Activated CD4-positive, alpha-beta T cell treated with anti-CD3 and anti-CD28 coated beads for 36 hours (primary cell): ENCODE results near the gene ZWILCH. TPM values are rescaled to one million over a fixed set of nuclear protein-coding genes. Genes with fewer than 3 reads are reported as not detected.
"Not testable (repeated sequence)": the region's sequence is repeated elsewhere in the genome, so short reads cannot be mapped to it uniquely, and the experiment has no call there.

Experiments
- ATAC-seq: fragments of 200-7000 bp; cut with Tn5 transposase; one replicate; pipeline ENCODE4 v1.10.0; 2021; ENCODE audit warnings: mild to moderate bottlenecking, moderate library complexity
- CTCF ChIA-PET: fragments of 350-600 bp; sonication (Branson Sonifier 250); formaldehyde crosslinking; loops from one replicate; lab custom pipeline; 2021; ENCODE audit warnings: antibody characterized with exemption; lab: Charles Lee
- POLR2A ChIA-PET: fragments of 350-600 bp; sonication (Branson Sonifier 250); formaldehyde crosslinking; loops from one replicate; lab custom pipeline; 2021; ENCODE audit warnings: antibody characterized with exemption, inconsistent platforms; lab: Charles Lee
- DNase-seq: peaks from one replicate; pipeline ENCODE4 v3.0.0-alpha.2; 2020
- H3K27ac Mint-ChIP-seq: one replicate; pipeline ENCODE4 v1.8.0; 2021; ENCODE audit warnings: mixed read lengths
- H3K27me3 Mint-ChIP-seq: one replicate; pipeline ENCODE4 v1.8.0; 2021; ENCODE audit warnings: mixed read lengths
- H3K36me3 Mint-ChIP-seq: one replicate; pipeline ENCODE4 v1.8.0; 2021; ENCODE audit warnings: low read depth, mixed read lengths
- H3K4me1 Mint-ChIP-seq: one replicate; pipeline ENCODE4 v1.8.0; 2021; ENCODE audit warnings: mixed read lengths
- H3K4me3 Mint-ChIP-seq: one replicate; pipeline ENCODE4 v1.8.0; 2021; ENCODE audit warnings: mild to moderate bottlenecking, moderate library complexity, mixed read lengths
- H3K9me3 Mint-ChIP-seq: one replicate; pipeline ENCODE4 v1.8.0; 2021; ENCODE audit warnings: low read depth, mixed read lengths
- intact Hi-C, 2 experiments: fragments of 100-400 bp; cut with DNase I in 1 of 2; cut with micrococcal nuclease in 1 of 2; formaldehyde crosslinking; loops; one replicate each; pipeline versions ENCODE4 v1.14.2 to v1.15.1; 2022 to 2024; cut with DNase I, micrococcal nuclease
- total RNA-seq, 2 experiments: library from RNA; stranded (reverse); gene quantifications; one replicate each; pipeline ENCODE4 v1.2.3, GENCODE V29; 2021

Gene ZWILCH
- total RNA-seq, 2 experiments from 2014 or later: 27.4 to 31.1 TPM

DNA sequence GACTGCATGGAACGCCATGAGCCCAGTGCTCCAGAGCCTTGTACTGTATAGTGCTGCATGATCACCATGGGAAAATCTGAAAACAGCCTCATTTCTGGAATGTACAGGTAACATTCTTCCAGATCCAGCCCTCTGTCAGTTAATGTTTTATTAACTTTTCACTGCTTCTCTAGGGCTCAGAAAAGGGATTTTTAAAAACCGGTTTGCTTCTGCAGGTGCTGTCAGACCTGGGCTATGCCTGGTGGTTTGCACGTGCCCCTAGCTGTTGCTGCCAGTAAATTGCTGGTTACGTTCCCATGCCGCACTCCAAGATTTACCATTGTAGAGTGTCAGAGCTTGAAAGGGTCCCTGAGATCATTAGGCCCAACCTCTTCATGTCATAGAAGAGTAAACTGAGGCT is 16.6 kb upstream of the ZWILCH start:
- no peaks in the 10 kb centered on the region for H3K27me3 Mint-ChIP-seq
- ChIA-PET POLR2A (interaction anchor here (0.8 kb wide), 1 partner anchor 217 kb away, joined by 3 read pairs; no protein-coding TSS in a partner anchor), CTCF (interaction anchor here (5.0 kb wide), 1 partner anchor 10 kb away, joined by 22 read pairs; the partner anchor contains the start of gene SNAPC5)
- ATAC-seq (no peak), DNase-seq (no peak)
- H3K4me1 Mint-ChIP-seq: peaks cover 4% of the 10 kb centered on the region
- H3K4me3 Mint-ChIP-seq: no peak overlapping the region
- intact Hi-C loops: no loop called here
- H3K9me3 Mint-ChIP-seq: no peaks in the 10 kb centered on the region
- H3K36me3 Mint-ChIP-seq: peaks cover 38% of the 10 kb centered on the region
- no peak overlapping the region for H3K27ac Mint-ChIP-seq

DNA sequence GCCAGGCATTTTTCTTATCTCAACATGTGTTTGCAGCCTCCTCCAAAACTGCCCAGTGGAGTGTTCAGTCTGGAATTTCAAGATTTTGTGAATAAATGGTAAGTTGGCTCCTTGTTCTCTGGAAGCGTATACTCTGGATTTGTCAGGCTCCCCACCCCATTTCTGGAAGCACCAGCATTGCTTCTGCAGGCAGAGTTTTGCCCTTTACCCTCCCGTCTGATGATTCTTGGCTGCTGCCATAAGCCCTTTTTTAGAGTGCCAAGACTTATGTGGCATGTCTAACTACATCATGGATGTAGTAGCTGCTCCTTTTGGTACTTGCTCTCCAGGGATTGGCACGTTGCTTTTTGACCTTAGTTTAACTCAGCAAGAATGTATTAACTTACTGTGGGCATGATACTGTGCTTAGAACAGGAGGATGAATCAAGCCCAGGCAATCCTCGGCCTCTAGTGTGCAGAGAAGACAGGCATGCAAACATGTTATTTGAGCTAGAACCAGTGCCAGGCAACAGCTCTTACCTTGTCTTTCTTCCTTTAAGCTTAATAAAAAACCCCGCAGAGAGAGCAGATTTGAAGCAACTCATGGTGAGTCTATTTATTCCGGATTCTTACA is 15.8 kb upstream of the ZWILCH start:
- no peak for ATAC-seq
- CTCF ChIA-PET: interaction anchor here (1.0 kb wide), 1 partner anchor 9 kb away, joined by 7 read pairs; the partner anchor contains the start of gene SNAPC5
- Mint-ChIP-seq H3K27me3 (no peaks in the 10 kb centered on the region), H3K27ac (no peak overlapping the region), H3K4me1 (peaks cover 7% of the 10 kb centered on the region), H3K9me3 (no peaks in the 10 kb centered on the region), H3K36me3 (peaks cover 43% of the 10 kb centered on the region), H3K4me3 (no peak overlapping the region)
- no peak for DNase-seq
- intact Hi-C loops: no loop called here
- POLR2A ChIA-PET: no interaction called here

DNA sequence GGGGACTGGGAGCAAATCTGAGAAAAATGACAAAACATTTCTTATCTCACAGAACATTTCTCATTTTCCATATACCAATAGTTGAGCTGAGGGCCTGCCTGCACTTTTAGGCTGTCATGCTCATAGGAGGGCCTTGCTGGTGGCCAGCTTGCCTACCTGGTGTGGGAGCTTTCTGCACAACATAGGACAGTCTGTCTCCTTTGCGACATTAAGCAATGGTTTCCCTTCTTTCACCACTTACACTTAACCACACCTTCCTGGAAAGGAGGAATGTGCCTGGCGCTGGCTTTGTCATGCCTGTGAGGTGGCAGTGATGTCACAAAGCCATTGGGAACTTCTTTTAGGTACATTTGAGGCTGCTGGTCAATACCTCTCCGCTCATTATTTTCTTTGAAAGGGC is 13.3 kb upstream of the ZWILCH start:
- no peak for ATAC-seq
- Mint-ChIP-seq H3K36me3 (peaks cover 57% of the 10 kb centered on the region), H3K4me3 (no peak overlapping the region), H3K27ac (no peak overlapping the region), H3K9me3 (no peaks in the 10 kb centered on the region), H3K4me1 (peaks cover 21% of the 10 kb centered on the region), H3K27me3 (no peaks in the 10 kb centered on the region)
- ChIA-PET CTCF (interaction anchor here (1.8 kb wide), 1 partner anchor 49 kb away, joined by 6 read pairs; no protein-coding TSS in a partner anchor), POLR2A (interaction anchor here (0.6 to 0.9 kb wide), 2 partner anchors 12 to 122 kb away, joined by 3 to 5 read pairs; no protein-coding TSS in a partner anchor)
- DNase-seq: no peak
- intact Hi-C loops: no loop called here

DNA sequence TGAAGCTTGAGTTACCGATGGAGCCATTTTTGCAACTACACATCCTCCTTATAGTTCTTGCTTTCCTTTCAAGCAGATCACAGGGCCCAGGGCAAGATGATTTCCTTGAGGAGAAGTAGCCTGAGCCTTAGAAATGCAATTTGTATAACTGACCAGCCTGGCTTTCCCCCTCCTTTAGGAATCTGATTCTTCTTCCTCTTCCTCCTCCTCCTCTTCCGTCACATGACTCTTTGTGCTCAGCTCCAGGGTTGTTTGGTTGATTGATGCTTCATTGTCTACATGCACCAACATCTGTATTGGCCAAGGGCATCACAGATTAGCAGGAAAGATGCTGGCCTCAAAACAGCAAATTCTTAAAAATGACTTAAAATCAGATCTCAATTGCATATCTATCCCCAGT is 10.9 kb upstream of the ZWILCH start:
- Mint-ChIP-seq H3K27ac (peak overlapping the region; percentile 77), H3K9me3 (no peaks in the 10 kb centered on the region), H3K27me3 (no peaks in the 10 kb centered on the region), H3K4me3 (no peak overlapping the region), H3K4me1 (peaks cover 31% of the 10 kb centered on the region), H3K36me3 (peaks cover 67% of the 10 kb centered on the region)
- no peak for ATAC-seq
- POLR2A ChIA-PET: interaction anchor here (0.7 kb wide), 1 partner anchor 186 kb away, joined by 3 read pairs; no protein-coding TSS in a partner anchor
- CTCF ChIA-PET: interaction anchor here (1.0 to 1.6 kb wide), 3 partner anchors 11 to 108 kb away, joined by 3 to 6 read pairs (median 4); partner anchors contain the start of gene ZWILCH
- intact Hi-C loops: no loop called here
- DNase-seq: no peak

DNA sequence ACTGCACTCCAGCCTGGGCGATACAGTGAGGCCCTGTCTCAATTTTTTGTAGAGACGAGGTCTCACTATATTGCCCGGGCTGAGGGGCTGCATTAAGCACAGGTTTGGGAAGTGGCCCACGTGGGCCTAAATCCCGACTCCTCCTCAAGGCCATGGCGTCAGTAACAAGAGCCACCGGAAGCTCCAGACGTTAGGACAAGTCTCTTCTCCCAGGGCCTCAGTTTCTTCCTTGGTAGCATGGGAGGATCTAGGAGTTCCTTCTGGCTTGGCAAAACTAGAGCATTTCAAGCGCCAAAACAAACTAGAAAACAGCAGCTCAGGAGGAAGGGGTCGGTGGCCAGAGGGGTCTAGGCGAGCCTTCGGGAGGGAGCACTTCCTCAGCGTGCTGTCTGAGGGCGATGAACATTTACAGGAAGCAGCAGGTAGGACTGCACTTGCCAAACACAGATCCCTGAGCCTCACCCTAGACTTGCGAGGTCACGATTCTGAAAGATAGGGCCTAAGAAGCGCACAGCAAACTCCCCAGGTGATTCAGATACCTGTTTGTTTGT is 8.1 kb upstream of the ZWILCH start:
- Mint-ChIP-seq H3K4me1 (peaks cover 50% of the 10 kb centered on the region), H3K4me3 (peak overlapping the region; percentile 85), H3K27ac (peak overlapping the region; percentile 93), H3K27me3 (no peaks in the 10 kb centered on the region), H3K36me3 (peaks cover 79% of the 10 kb centered on the region), H3K9me3 (no peaks in the 10 kb centered on the region)
- ATAC-seq (peak; percentile 18), DNase-seq (no peak)
- intact Hi-C loops: loop anchor here (1.0 to 5.0 kb wide), 9 partner anchors 8 to 1557 kb away; partner anchors contain the start of genes MAP2K1 (in 2 of the 2), TIPIN (in 2 of the 2), ZWILCH (in 2 of the 2) and DIS3L (in 1 of the 2)
- ChIA-PET POLR2A (interaction anchor here (0.7 to 2.5 kb wide), 9 partner anchors 11 to 966 kb away, joined by 3 to 25 read pairs (median 3); partner anchors contain the start of genes DENND4A, MAP2K1 and TIPIN), CTCF (interaction anchor here (0.9 to 3.5 kb wide), 15 partner anchors 8 to 202 kb away, joined by 3 to 26 read pairs (median 6); partner anchors contain the start of genes MAP2K1 and ZWILCH)

DNA sequence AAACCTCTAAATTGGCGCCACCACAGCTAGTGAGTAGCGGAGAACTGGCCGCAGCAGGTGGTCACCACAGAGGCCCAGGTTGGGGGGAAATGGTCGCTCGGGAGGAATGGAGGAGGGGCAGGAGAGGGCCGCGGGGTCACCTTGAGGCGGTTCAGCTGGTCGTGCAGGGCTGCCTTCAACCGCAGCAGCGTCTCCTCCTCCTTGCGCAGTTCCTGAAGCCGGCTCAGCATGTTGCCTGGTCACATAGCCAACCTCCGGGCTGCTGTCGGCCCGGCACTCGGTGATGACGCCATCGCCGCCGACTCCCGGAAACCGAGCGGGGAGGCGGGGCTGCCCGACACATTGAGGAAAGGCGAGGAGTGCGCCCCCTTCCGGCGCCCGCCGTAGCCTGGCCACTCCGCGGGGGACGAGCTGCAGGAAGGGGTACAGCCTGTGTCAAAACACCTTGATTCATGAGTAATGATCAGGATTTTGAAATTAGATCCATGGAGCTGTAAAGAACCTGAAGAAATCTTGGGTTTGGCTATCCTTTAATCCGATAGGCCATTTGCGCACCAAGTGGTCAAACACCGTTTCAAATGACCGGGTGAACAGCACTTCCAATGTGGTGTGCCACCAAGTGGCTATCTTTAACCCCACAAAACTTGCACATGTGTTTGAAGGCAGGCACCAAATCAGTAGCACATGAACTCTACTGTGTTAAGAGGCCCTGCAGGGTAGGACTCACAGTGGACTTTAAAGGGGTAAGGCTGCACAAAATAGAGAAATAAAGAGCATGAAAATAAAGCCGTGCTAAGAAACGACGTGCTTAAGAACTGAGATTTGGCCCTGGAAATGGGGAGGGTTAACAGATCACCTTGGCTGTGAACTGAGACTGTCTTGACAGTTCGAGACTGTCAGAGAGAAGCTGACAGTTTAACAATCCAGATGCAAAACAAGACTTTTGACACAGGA is 7.3 kb upstream of the ZWILCH start, which contains the start of gene SNAPC5:
Gene SNAPC5 (minus strand): TSS at position 261 of the 954 bp plus-strand sequence. CDS start 31 bp downstream, at position 230.
- no peaks in the 10 kb centered on the region for H3K9me3 Mint-ChIP-seq
- CTCF ChIA-PET: interaction anchor here (0.7 to 3.5 kb wide), 29 partner anchors 8 to 1014 kb away, joined by 3 to 26 read pairs (median 4); partner anchors contain the start of gene MAP2K1
- H3K27ac Mint-ChIP-seq: peak within 1 kb of the TSS; percentile 93
- peaks cover 56% of the 10 kb centered on the region for H3K4me1 Mint-ChIP-seq
- peak within 1 kb of the TSS; percentile 85 for H3K4me3 Mint-ChIP-seq
- intact Hi-C loops: loop anchor here (1.0 to 5.0 kb wide), 10 partner anchors 8 to 1557 kb away; partner anchors contain the start of genes MAP2K1 (in 2 of the 2), TIPIN (in 2 of the 2), ZWILCH (in 2 of the 2) and DIS3L (in 1 of the 2)
- no peaks in the 10 kb centered on the region for H3K27me3 Mint-ChIP-seq
- DNase-seq (peak; percentile 99), ATAC-seq (peak; percentile 90)
- H3K36me3 Mint-ChIP-seq: peaks cover 85% of the 10 kb centered on the region
- POLR2A ChIA-PET: interaction anchor here (0.6 to 2.5 kb wide), 13 partner anchors 10 to 1002 kb away, joined by 3 to 25 read pairs (median 3); partner anchors contain the start of genes DENND4A, MAP2K1 and TIPIN

DNA sequence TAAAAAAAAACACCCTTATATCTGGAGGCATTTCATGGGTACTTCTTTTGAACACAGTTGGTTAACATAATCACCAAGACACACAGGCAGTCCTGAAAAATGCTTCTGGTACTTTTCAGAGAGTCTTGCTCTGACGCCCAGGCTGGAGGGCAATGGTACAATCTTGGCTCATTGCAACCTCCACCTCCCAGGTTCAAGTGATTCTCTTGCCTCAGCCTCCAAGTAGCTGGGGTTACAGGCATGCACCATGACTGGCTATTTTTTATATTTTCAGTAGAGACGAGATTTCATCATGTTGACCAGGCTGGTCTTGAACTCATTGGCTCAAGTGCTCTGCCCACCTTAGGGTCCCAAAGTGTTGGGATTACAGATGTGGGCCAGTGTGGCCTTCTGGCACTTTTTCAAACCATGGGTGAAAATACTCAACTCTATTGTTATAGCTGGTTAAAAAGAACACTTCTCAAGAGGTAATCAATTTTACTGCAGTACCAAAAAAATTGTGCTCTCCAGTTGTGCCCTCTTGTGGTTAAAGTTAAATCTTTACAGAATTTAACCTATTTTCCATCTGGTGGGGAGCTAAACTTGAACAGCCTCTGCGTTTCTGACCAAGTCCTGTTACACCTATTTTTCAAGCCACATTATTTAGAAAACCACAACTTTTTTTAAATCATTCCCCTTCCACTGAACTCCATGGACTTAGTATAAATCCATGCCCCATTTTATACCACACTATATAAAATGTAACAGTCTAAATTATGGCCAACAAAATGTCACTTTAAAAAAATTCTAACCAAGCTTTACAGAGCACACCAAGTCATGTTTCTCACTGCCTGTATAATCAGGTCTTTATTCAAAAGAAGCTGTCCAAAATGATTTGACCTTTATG is 6.4 kb upstream of the ZWILCH start:
- POLR2A ChIA-PET: interaction anchor here (1.0 to 2.5 kb wide), 5 partner anchors 109 to 147 kb away, joined by 3 to 25 read pairs (median 4); partner anchors contain the start of genes MAP2K1 and TIPIN
- H3K9me3 Mint-ChIP-seq: no peaks in the 10 kb centered on the region
- H3K27ac Mint-ChIP-seq: peak overlapping the region; percentile 93
- H3K27me3 Mint-ChIP-seq: no peaks in the 10 kb centered on the region
- ATAC-seq (no peak), DNase-seq (no peak)
- peaks cover 61% of the 10 kb centered on the region for H3K4me1 Mint-ChIP-seq
- intact Hi-C loops: loop anchor here in 1 of 2 experiments (1.0 to 5.0 kb wide), 2 partner anchors 246 to 631 kb away; partner anchors contain the start of gene RAB11A
- H3K4me3 Mint-ChIP-seq: peak overlapping the region; percentile 85
- peaks cover 87% of the 10 kb centered on the region for H3K36me3 Mint-ChIP-seq
- CTCF ChIA-PET: interaction anchor here (0.7 to 3.5 kb wide), 28 partner anchors 9 to 1013 kb away, joined by 3 to 26 read pairs (median 4); partner anchors contain the start of gene MAP2K1

DNA sequence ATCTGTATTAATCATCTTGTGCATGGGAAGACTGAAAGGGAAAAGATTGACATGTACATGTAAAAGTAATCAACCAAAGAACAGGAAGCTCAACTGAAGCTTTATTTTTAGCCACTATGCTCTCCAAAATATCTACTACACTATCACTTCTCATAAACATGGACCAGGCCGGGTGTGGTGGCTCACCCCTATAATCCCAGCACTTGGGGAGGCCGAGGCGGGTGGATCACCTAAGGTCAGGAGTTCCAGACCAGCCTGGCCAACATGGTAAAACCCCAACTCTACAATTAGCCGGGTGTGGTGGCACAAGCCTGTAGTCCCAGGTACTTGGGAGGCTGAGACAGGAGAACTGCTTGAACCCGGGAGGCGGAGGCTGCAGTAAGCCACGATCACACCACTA is 4.8 kb upstream of the ZWILCH start:
- peak overlapping the region; percentile 88 for H3K27ac Mint-ChIP-seq
- CTCF ChIA-PET: interaction anchor here (1.1 to 3.5 kb wide), 2 partner anchors 42 to 146 kb away, joined by 3 to 22 read pairs; no protein-coding TSS in a partner anchor
- intact Hi-C loops: loop anchor here in 1 of 2 experiments (10.0 kb wide), 3 partner anchors 706 to 1316 kb away; partner anchors contain the start of genes CLPX, DENND4A and RNU5B-1
- not testable (repeated sequence) for H3K9me3 Mint-ChIP-seq, H3K27me3 Mint-ChIP-seq, ATAC-seq, DNase-seq
- H3K36me3 Mint-ChIP-seq: peaks cover 83% of the 10 kb centered on the region
- POLR2A ChIA-PET: interaction anchor here (1.3 kb wide), 1 partner anchor 112 kb away, joined by 4 read pairs; no protein-coding TSS in a partner anchor
- H3K4me1 Mint-ChIP-seq: peaks cover 54% of the 10 kb centered on the region
- peak overlapping the region; percentile 46 for H3K4me3 Mint-ChIP-seq

DNA sequence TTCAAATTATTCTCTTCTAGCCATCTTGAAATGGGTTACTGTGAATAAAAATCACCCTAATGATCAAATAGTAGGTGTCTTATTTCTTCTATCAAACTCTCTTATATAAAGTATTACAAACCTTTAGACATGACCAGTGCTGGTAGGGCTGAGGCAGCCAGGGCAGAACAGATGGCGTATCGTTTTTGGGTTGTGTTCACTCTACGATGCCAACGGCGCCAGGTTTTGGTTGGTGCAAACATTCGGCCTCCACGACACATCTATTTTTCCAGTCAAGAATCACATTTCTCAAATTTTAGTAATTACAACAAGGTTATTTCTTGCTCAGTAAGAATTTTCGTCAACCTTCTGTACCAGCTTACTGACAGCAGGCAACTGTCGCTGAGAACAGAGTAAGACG is 2.6 kb upstream of the ZWILCH start:
- peaks cover 59% of the 10 kb centered on the region for H3K4me1 Mint-ChIP-seq
- ATAC-seq (no peak), DNase-seq (no peak)
- H3K27me3 Mint-ChIP-seq: no peaks in the 10 kb centered on the region
- peak overlapping the region; percentile 88 for H3K4me3 Mint-ChIP-seq
- CTCF ChIA-PET: no interaction called here
- H3K27ac Mint-ChIP-seq: peak overlapping the region; percentile 98
- H3K36me3 Mint-ChIP-seq: peaks cover 68% of the 10 kb centered on the region
- intact Hi-C loops: loop anchor here in 1 of 2 experiments (10.0 kb wide), 3 partner anchors 708 to 1318 kb away; partner anchors contain the start of genes CLPX, DENND4A and RNU5B-1
- H3K9me3 Mint-ChIP-seq: no peaks in the 10 kb centered on the region
- POLR2A ChIA-PET: no interaction called here
